Measurements from ENCODE around the gene TSPAN5.
"Not testable (repeated sequence)": the region's sequence is repeated elsewhere in the genome, so short reads cannot be mapped to it uniquely, and the experiment has no call there.

TSPAN5 gene

GRCh38 chr4:98658287-98659105 is at the start of gene TSPAN5:
TSS of gene TSPAN5 (minus strand) at chr4:98658611.
- peak; percentile 87 for DNase-seq

DNA sequence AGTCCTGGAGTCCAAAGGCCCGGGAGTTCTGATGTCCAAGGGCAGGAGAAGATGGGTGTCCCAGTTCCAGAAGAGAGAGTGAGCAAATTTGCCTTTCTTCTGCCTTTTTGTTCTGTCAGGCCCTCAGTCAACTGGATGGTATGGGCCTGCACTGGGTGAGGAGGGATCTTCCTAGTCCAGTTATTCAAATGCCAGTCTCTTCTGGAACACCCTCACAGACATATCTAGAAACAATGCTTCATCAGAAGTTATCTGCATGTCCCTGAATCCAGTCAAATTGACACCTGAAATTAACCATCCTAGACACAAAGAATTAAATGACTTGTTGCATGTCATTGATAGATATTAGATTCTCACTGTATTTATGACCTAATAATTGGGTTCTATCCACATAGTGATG is 48.5 kb upstream of the TSPAN5 start:
- no peak for DNase-seq

DNA sequence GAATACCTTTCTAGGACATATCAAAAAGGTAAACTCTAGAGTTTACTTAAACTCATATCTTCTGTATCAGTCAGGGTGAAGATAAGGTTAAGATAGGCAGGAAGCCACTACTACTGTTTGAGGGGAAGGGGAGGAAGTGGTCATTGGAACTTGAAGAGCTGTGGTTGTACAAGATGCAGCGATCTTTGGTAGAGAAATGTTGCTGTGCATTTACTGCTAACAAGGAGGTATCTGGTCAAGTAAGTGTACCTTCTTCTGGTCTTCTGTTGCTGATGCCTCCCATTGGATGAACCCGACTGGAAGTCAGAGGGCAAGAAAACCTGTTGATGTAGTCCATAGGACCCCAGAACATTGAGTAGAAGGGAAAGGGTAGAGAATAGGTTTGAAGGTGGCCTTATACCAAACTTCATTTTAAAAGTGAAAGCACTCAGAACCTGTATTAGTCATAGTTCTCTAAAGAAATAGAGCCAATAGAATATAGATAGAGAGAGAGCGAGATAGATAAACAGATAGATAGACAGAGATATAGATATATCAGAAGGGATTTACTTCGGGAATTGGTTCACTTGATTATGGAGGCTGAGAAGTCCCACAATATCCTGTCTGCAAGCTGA is 47.9 kb upstream of the TSPAN5 start:
- DNase-seq: no peak

DNA sequence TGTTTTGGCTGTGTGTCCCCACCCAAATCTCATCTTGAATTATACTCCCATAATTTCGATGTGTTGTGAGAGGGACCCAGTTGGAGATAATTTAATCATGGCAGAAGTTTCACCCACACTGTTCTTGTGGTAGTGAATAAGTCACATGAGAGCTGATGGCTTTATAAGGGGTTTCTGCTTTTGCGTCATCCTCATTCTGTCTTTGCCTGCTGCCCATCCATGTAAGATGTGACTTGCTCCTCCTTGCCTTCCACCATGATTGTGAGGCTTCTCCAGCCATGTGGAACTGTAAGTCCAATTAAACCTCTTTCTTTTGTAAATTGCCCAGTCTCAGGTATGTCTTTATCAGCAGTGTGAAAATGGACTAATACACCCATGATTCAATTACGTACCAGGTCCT is 47.2 kb upstream of the TSPAN5 start:
- not testable (repeated sequence) for DNase-seq

GRCh38 chr4:98700656-98701055 is 42.2 kb upstream of the TSPAN5 start:
- DNase-seq: no peak

DNA sequence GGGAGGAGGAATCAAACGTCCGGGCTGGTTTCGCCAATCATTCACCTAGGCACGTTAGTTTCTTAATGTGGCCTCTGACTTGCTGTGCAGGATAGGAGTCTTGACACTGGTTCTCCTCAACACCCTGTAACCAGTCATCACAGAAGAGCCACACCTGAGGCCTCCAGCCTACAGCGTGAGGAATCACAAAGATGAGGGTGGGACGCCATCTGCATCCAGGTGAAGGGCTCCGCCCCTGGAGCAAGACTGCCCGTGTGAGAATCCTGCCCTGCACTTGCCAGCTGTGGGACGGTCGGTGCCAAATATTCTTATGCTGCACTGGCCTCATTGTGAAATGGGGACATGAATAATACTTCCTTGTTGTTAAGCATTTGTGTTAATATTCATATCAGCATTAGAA is 35.7 kb upstream of the TSPAN5 start:
- DNase-seq: no peak

GRCh38 chr4:98692411-98692810 is 34.0 kb upstream of the TSPAN5 start:
- DNase-seq: no peak

DNA sequence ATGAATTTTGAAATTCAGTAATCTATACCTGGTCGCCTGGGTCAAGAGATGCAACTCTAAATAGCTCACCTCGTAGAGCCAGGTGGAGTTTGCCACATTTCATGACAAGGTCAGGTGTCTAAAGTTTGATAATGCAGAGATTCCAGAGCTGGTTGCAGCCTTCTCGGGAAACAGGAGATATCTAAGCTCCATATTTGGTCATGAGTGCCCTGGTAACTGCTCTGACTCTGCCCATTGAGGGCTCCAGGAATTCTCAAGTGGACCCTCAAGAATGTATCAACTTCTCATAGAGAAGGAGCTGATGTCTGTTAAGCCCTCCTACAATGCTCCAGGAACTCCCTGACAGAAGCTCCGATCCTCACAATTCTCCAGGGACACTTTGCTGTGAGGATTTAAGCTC is 33.2 kb upstream of the TSPAN5 start:
- no peak for DNase-seq

GRCh38 chr4:98689507-98690174 is 31.2 kb upstream of the TSPAN5 start:
- DNase-seq: no peak

DNA sequence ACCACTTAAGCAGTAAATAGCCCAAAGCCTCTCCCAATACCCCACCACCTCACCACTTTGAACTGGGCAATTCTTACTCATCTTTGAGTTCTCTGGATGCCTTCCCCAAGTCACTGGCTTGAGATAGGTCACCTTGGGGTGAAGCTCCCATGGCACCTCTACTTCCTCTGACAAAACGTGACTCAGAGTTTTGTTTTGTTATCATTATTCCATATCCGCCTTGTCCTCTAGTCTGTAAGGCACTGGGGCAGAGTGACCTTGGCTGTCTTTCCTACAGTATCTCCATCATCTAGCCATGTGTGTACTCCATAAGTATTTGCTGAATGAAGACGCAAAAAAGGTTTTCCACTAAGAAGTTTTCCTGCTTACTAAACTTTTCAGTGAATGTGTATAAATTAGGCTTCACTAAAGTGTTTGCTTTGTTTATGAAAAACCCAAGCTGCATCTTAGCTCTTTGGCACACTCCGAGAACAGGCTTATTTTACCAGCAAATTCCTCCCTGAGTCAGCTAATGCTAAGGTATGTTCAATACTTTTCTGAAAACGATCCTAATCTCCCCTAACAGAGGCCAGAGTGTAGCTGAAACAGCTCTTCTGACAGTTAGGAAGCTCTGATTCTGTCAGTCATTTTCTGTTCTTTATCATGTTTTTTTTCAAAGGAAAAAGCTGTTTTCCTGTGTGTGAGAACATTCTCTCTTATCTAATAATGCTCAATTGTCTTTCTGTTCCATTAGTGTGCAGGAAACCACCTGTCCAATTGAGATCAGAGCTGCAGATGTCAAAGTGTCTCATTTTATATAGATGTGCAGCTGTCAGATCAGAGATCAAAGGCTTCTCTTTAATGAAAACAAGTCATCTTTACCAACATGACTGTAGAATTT is 30.2 kb upstream of the TSPAN5 start:
- no peak for DNase-seq

GRCh38 chr4:98687876-98688275 is 29.5 kb upstream of the TSPAN5 start:
- no peak for DNase-seq

DNA sequence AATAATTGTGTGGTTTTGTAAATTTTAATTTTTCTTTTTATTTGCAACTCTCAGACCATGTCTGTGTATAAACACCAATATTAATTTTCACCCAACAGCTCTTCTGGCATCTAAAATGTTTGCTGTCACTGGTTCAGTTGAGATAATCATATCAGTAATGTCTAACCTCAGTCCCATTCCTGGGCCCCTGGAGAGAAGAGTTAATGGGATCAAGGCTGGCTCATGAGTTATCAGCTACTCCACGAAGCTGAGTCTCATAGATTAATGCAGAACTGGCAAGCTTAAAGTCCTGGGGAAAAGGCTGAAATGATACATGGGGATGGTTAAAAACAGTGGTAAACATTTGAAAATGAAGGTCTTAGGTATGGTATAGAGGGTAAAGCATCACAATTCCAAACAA is 28.4 kb upstream of the TSPAN5 start:
- DNase-seq: no peak

DNA sequence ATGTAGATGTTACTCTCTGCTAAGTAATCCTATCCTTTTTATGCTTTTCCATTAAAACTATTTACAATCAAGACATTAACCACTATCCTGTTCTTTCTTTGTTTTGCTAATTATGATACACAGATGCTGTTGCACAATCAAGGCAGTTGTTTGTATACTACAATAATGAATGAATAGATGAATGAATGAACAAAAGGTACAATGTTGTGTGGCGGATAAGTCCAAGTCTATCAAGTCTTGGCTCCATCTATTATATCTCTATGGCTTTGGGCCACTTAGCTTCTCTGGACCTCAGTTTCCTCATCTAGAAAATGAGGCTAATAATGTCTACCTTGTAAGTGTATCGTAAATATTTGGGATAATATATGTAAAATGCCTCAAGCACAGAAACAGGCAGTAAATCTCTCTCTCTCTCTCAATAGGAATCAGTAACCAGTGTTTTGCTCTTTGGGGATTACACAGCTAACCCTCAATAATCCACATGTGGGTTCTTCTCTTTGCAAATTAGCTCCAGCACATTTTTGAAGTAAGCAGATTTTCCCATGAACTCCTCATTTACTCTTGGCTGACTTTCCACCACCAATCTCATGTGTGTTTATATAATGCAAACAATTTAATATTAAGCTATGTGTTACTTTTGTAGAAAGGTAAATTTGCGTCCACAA is 27.8 kb upstream of the TSPAN5 start:
- DNase-seq: no peak

- no peak for DNase-seq
Observed at GRCh38 chr4:98685225-98686042, 27.0 kb upstream of the TSPAN5 start.

DNA sequence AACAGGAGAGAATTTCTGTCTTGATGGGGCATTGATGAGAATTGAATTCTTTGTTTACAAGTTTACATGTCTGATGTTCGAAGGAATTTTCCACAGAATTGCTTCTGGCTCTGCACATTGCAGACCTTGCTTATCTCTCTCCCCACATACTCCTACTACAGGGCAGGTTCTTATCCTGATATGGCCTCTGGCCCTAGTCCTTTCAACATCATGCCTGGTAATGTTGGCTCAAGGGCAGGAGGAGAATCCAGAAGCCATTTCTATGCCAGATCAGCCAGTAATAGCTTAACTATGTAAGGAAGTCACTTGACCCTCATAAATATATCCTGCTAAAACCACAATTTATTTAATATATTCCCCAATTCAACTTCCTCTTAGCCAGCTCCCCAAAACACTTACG is 24.3 kb upstream of the TSPAN5 start:
- DNase-seq: no peak

- no peak for DNase-seq
Observed at GRCh38 chr4:98680806-98681205, 22.4 kb upstream of the TSPAN5 start.

DNA sequence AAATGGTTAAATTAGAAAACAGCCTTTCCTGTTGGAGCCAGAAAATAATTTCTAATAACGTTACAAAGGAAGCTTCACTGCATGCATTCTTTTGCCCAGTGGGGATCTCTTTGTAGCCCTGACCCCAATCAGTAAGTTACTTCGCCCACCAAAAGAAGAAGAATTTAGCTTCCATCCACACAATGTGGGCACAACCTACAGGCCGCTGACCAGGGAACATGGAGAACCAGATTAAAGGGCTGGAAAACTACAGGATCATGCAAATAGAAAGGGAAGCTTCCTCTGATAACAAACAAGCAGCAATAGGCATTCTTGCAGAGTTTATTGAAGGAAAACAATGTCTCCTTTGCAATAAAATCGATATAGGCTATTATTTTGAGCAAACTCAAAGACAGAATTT is 21.3 kb upstream of the TSPAN5 start:
- no peak for DNase-seq

DNA sequence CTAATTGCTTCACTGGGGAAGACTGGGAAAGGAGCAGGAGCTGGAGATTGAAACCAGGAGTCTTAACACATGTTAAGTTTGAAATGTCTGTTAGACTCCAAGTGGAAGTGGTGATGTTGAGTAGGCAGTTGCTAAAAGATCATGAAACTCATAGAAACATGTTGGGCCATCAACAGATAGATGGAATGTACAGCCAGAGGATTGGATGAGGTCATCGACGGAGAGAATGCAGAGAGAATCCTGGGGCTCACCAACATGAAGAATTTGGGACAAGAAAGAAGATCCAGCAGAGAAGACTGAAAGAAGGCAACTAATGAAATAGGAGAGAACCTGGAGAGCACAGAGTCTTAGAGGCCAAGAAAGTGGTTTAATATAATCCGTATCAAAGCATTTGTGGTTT is 19.4 kb upstream of the TSPAN5 start:
- DNase-seq: no peak

GRCh38 chr4:98674404-98675173 is 16.2 kb upstream of the TSPAN5 start:
- DNase-seq: no peak

GRCh38 chr4:98673978-98674377 is 15.6 kb upstream of the TSPAN5 start:
- no peak for DNase-seq

DNA sequence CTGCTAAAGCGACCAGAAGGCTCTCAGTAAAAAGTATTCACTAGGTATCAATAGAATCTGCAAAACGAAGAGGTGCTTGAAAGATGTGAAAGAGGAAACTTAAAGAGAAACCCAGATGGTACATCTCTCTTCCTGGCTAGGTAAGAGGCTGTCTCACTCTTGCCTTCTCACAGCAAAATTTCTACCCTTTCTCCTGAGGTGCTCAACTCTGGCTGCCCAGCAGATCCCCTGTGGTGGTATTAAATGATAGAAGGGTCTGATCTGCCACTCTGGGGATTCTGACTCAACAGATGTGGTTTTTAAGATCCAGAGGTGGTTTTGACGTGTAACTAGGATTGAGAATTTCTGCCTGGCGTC is 14.9 kb upstream of the TSPAN5 start:
- DNase-seq: no peak
